ENCODE results near the gene CGB3.
"Not testable (repeated sequence)": the region's sequence is repeated elsewhere in the genome, so short reads cannot be mapped to it uniquely, and the experiment has no call there.

CGB3 gene

DNA sequence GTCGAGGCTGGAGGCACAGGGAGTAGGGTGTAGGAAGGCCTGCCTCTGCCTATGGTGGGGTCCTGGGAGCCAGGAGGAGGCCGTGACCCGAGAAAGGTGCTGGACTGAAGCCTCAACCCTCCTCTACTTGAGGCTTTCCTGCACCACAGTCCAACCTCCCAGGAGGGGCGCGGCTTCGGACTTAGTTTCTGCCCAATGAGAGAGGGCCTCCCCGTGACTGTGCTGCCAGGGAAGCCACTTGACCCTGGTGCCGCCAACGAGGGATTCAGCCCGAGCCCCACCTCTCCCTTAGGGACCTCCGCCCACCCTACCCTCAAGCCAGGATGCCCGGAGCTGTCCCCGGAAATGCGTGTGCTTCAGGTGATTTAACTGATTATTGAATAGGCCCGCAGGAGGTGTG, at the start of gene CGB3:
Gene CGB3 (minus strand): TSS at position 101 of the 400 bp plus-strand sequence. CDS start 362 bp downstream, outside the sequence.
- DNase-seq = not testable (repeated sequence)

DNA sequence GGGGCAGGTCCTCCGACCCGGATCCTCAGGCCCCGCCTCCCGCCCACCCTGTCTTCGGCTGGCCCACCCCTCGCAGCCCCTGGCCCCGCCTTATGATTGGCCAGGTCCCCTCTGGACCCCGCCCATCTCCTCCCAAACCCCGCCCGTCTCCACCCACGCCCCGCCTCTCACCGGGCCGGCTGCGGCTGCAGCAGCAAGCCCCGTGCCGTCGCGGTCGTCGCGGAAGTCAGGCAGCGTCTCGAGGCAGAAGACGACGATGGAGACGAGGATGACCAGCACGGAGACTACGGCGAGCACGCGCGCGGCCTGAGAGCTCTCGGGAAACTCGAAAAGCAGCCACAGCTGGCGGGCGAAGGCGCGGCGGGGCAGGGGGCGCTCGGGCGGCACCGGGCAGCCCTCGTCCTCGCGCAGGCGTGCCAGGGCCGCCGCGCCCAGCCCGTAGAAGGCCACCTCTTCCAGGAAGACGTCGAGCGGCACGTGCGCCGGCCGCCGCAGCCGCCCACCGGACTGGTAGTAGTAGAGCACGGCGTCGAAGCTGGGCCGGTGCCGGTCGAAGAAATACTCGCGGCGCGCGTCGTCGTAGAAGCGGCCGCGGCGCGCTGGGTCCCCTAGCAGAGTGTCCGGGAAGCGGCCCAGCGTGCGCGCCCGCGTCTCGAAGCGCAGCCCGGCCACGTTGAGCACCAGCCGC, 47.9 kb upstream of the CGB3 start:
- no peak for DNase-seq

DNA sequence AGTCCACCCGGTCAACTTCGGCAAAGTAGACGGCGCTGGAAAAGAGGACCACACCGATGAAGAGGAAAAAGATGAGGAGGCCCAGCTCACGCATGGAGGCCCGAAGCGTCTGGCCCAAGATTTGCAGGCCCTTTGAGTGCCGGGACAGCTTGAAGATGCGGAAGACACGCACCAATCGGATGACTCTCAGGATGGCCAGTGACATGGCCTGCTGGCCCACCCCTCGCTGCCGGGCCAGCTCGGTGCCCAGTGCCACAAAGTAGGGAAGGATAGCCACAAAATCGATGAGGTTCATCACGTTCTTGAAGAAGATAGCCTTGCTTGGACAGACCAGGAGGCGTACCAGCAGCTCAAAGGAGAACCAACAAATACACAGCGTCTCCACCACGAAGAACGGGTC, 46.3 kb upstream of the CGB3 start:
- DNase-seq = no peak

DNA sequence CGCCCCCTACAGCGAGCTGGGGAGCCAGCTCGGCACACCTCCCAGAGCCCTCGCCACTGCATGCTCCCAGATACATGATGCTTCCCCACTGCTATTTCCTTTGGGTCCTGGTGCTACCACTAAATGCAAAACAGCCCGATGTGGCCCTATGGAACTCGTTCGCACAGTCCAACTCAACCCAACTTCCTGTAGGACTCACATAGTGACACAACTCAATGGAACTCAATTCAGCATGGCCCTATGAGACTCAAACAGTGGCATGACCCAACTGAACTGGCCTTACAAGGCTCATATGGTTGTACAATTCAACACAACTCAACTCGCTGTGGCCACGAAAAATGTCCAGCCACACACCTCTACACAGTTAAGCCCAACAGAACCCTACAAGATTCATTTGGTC, 44.9 kb upstream of the CGB3 start:
- no peak for DNase-seq

DNA sequence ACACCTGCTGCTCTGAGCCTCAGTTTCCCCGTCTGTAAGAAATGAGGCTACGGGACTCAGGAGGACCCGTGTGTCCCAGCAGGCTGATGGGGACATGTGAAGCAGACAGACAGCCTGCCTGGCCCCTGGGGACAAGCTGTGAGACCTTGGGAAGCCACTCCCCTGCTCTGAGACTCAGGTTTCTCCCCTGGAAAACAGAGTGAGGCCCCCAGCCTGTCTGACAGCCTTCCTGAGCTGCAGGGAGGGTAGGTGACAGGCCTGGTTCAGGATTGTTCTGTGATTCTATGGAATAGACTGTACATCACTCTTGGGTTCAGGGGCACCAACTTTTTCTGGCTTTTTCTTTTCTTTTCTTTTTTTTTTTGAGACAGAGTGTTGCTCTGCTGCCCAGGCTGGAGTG, 43.4 kb upstream of the CGB3 start:
- DNase-seq = no peak

DNA sequence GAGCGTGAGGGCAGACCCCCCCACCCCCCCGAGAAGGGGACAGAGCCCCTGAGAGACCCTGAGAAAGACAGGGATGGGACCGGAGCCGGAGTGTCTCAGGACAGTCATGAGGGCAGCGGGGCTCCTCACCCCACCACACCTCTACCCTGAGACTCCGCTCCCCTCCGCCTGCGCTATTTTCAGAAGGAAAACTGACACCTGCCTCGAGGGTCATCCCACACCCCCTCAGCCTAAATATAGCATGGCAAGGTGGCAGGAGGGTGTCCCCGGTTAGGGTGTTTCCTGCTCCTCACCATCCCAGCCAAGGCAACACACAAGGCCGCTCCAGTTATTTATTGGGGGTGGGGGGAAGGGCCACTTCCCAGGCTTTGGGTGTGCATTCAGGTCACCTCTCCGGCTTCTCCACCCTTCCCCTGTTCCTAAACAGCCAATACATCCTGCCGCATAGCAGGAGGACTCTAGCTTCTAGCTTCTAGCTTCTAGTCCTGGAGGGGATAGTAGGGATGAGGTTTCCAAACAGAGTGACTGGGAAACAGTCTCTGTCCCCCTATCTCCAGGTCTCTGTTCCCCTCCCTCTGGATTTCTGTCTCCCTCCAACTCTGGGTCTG, 41.9 kb upstream of the CGB3 start:
- no peak for DNase-seq

DNA sequence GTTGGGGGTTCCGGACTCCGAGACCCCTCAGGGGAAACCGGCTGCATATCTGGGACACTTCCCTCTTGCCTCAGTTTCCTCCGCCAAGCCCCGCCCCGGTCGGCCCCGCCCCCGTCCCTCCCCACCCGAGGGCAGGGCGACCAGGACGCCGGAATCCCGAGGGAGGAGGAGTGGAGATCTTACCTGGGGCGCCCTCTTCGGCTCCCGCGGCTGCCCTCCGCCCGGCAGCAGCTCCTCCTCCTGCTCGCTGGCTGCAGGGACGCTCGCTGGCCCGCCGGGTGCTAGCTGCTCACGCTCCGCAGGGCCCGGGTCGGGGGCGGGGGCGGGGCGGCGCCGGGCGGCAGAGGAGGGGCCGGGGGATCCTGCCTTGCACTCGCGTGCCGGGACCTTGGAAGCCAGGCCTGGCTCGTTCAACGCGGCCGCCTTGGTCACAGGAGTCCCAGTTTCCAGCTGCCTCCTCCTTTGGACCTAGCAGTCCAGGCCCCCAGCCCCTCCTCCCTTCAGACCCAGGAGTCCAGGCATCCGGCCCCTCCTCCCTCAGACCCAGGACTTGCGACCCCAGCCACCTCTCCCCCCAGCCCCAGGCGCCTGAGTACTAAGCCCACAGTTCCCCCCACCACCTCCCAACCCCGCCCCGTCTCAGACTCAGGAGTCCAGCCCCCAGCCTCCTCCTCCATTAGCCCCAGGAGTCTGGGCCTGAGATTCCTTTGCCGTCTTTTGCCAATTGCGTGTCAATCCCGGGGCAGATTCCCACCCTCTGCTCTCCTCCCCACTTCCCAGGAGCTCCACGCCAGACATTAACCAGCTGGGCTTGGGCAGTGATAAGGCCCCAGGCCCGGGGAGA, 40.9 kb upstream of the CGB3 start, which contains the start of gene NTF4:
Gene NTF4 (minus strand): TSS at position 51 of the 844 bp plus-strand sequence. CDS start 2,821 bp downstream, outside the sequence.
- DNase-seq = peak; percentile 44

DNA sequence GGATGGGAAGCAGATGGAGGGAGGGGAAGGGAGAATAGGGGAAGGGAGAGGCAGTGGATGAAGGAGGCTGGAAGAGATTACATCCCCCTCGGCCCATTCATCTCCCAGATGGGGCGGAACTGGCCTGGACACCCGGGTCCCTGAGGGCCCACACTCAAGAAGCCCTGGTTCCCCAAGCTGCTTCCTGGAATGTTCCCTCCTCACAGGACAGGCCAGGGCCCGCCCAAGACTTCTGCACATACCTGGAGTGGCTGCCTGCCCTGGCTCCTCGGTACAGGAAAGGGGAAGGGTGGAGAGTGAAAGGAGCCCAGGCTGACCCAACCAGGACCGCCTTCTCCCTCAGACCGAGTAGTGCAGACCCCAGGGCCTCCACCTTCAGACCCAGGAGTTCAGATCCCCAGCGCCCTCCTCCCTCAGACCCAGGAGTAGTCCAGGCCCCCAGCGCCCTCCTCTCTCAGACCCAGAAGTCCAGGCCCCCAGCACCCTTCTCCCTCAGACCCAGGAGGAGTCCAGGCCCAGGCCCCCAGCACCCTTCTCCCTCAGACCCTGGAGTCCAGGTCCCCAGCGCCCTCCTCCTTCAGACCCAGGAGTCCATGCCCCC, 40.0 kb upstream of the CGB3 start:
- no peak for DNase-seq

DNA sequence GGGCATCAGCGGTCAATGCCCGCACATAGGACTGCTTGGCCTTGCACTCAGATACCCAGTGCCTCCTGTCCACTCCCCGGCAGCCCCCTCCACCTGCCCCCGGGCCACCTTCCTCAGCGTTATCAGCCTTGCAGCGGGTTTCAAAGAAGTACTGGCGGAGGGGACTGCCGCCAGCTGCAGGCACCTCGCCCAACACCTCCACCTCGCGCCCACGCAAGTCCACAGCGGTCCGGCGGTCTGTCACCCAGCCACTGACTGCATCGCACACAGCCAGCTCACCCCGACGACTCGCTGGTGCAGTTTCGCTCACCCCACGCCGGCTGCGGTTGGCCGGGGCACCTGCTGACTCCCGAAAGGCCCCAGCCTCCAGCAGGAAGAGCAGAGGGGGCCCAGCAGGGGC, 37.3 kb upstream of the CGB3 start:
- DNase-seq = no peak

DNA sequence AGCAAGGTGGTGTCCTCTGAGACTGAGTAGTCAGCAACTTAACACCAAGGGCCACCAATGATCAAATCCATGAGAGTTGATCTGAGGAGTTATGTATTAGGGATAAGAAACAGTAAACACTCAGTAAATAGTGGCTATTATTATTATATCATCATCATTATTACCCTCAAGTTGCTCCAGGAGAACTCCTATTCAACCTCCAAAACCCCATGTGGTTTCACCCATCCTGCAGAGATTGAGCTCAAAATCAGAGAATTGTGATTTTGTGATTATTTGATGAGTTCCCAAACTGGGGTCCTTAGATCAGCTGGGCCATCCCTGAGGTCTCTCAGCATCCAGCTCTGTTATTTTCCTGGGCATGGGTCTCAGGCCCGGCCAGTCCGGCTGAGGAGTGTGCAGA, 36.9 kb upstream of the CGB3 start:
- DNase-seq = no peak

DNA sequence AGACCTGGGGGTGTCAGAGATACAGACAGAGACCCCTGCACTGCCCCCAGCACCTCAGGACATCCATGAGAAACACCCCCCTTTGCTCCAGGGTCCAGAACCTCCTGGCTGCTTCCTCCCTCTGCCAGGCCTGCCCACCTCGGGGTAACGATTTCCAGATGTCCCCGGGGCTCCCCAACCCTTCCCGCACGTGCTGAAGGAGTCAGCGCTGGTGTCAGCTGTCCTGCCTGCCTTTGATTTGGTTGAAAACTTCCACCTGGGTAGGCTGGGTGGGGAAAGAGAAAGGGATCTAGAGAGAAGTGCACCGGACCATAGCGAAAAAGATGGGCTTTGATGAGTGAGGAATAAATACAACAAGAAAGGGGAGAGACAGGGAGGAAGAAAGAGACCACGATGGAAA, 34.9 kb upstream of the CGB3 start:
- no peak for DNase-seq

DNA sequence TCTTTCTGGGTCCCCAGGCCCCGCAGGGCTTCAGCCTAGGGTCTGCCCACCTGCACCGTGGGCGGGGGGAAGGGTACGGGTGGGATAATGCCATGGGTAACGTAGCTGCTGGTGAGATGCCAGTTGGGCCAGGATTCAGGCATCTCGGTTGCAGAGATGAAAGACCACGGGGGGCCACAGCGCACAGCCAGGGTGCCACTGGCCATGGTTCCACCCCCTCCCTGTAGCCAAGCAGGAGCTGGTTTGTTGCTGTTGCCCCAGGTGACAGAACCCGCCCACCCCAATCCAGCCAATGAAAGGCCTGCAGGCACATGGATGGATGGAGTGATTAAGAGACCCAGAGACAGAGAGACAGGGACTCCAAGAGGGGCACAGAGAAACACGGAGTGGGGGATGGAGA, 34.4 kb upstream of the CGB3 start:
- DNase-seq = no peak

DNA sequence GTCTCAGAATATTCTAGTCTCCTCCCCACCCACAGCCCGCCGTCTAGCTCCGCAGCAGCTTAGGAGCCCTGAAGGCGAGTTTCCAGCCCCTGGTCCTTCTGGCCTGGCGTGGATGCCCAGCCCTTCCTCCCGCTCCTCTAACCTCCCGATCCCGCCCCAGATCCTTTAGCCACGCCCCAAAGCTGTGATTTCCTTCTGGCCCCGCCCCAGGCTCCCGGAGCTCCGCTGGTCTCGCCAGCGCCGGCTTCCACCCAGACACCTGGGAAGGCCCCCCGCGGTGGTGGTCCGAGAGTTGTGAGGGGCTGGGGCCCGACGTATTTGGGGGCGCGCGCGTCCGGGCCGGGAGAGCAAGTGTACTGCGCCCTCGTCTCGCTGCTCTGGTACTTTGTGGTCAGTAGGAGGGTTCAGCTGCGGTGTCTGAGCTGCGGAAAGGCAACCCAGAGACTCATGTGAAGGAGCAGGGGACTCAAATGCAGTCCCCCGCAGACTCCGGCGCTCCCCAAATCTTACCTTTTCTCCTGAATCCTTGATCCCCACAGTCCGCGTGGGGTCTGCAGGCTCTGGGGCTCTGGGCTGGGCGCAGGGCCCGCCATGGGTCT, 33.6 kb upstream of the CGB3 start, which contains the start of gene CGB7:
Gene CGB7 (minus strand): TSS at position 114 of the 599 bp plus-strand sequence. CDS start 2,374 bp downstream, outside the sequence.
- no peak for DNase-seq

DNA sequence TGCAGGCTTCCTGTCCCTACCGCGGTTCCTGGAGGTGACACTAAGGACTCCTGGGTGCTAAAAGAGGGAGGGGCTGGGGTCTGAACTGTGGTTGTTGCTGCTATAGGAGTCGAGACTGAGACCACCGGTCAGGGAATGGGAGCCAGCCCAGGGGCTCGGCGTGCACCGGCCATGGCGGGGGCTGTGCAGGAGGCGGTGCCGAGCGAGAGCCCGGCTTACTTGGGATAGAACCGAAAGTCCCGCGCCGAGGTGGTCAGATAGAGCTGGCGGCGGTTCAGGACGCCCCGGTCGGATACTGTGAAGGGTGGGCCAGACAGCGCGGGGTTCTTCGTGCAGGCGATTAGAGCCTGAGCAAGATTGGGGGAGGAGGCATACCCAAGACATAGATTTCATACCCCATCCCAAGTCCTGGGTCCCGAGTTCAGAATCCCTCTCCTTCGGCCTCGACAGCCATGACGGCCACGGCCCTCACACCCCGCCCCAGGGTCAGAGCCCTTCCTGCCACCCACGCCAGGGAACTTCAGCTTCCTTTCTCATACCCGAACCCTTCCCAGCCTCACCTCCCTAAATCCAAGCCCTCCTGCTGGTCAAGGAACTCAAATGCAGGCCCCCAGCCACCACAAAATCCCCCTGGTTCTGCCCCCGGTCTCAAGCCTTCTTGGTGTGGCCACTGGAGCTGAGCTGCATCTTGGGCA, 32.9 kb upstream of the CGB3 start:
- DNase-seq = not testable (repeated sequence)

DNA sequence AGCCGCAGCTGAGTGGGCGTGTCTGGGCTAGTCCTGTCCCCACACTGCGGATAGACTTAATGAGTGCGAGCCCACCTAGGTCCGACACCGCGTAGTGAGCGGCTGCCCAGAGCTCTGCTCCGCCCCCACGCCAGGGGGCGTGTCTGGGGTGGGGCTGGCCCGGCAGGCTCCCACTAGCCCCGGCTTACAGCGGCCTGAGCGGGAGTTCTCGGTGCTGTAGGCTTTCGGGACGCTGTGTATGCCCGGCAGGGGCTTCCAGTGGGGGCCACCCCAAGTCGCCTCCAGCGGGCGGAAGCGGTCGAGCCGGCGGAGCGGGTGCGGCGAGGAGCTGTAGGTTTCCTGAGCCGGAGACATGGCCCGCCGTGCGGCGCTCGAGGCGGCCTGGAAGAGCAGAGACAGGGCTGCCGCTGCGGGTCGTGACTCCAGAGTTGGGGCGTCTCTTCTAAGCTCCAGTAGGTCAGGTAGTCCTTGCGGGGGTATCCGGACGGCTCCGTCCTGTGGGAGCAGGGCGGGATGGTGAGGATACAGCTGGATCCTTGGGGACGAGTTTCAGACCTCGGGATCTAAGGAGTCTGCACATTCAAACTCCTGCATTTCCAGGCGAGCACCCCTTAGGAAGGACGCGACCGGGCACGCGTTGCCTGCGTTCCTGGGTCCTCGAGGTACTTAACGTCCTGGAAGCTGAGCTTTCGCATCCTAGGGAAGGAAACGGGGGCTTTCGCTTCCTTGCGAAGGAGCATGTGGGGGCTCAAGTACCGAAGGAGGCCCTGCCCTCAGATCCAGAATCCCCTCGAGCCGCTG, 32.2 kb upstream of the CGB3 start:
- DNase-seq = peak; percentile 59

DNA sequence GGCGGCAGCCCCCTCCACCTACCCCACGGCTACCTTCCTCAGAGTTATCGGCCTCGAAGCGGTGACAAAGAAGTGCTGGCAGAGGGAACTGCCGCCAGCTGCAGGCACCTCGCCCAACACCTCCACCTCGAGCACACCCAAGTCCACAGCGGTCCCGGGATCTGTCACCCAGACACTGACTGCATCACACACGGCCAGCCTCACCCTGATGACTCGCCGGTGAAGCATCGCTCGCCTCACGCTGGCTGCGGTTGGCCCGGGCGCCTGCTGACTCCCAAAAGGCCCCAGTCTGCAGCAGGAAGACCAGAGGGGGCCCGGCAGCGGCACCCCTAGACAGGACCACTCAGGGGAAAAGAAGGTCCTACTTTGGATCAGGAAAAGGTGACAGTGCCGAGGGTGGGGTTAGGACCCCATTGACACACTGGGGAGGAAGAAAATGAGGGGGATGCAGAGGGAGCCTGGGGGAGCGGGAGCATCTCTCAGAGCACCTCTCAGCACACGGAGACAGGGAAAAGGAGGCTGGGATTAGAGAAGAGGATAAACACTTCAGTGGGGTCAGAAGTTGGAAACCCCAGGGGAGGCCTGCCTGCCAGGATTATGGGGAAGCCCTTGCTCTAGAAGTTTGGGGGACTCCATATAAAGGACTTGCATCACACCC, 26.4 kb upstream of the CGB3 start:
- DNase-seq = not testable (repeated sequence)

DNA sequence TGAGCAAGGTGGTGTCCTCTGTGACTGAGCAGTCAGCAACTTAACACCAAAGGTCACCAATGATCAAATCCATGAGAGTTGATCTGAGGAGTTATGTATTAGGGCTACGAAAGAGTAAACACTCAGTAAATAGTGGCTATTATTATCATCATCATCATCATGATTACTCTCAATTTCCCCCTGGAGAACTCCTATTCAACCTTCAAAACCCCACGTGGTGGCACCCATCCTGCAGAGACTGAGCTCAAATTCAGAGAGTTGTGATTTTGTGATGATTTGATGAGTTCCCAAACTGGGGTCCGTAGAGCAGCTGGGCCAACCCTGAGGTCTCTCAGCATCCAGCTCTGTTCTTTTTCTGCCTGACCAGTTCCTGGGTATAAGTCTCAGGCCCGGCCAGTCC, 25.7 kb upstream of the CGB3 start:
- not testable (repeated sequence) for DNase-seq

DNA sequence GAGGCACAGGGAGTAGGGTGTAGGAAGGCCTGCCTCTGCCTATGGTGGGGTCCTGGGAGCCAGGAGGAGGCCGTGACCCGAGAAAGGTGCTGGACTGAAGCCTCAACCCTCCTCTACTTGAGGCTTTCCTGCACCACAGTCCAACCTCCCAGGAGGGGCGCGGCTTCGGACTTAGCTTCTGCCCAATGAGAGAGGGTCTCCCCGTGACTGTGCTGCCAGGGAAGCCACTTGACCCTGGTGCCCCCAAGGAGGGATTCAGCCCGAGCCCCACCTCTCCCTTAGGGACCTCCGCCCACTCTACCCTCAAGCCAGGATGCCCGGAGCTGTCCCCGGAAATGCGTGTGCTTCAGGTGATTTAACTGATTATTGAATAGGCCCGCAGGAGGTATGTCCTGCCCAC, 24.9 kb upstream of the CGB3 start, which contains the start of gene CGB8:
Gene CGB8 (minus strand): TSS at position 101 of the 400 bp plus-strand sequence. CDS start 372 bp downstream, outside the sequence.
- DNase-seq = not testable (repeated sequence)

DNA sequence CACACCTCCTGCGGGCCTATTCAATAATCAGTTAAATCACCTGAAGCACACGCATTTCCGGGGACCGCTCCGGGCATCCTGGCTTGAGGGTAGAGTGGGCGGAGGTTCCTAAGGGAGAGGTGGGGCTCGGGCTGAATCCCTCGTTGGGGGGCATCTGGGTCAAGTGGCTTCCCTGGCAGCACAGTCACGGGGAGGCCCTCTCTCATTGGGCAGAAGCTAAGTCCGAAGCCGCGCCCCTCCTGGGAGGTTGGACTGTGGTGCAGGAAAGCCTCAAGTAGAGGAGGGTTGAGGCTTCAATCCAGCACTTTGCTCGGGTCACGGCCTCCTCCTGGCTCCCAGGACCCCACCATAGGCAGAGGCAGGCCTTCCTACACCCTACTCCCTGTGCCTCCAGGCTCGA, 19.4 kb upstream of the CGB3 start, which contains the start of gene CGB5:
Gene CGB5 (plus strand): TSS at position 301 of the 400 bp plus-strand sequence. CDS start 362 bp downstream, outside the sequence.
- not testable (repeated sequence) for DNase-seq

DNA sequence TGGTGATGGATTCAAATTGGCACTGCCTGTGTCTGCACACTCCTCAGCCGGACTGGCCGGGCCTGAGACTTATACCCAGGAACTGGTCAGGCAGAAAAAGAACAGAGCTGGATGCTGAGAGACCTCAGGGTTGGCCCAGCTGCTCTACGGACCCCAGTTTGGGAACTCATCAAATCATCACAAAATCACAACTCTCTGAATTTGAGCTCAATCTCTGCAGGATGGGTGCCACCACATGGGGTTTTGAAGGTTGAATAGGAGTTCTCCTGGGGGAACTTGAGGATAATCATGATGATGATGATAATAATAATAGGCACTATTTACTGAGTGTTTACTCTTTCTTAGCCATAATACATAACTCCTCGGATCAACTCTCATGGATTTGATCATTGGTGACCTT, 18.5 kb upstream of the CGB3 start:
- DNase-seq = not testable (repeated sequence)
